ENCODE data around the gene PSMD4.
"Not testable (repeated sequence)": the region's sequence is repeated elsewhere in the genome, so short reads cannot be mapped to it uniquely, and the experiment has no call there.

PSMD4 gene

GRCh38 chr1:151254217-151255213, at the start of gene PSMD4:
PSMD4 (plus strand) TSS chr1:151254734; CDS start chr1:151254783, 49 bp downstream.
- DNase-seq, result peak; percentile 52 to 96 (median 89)

GRCh38 chr1:151205381-151205965, 49.1 kb upstream of the PSMD4 start:
- not testable (repeated sequence) for DNase-seq

- no peak for DNase-seq
Measured at GRCh38 chr1:151210830-151211229, 43.7 kb upstream of the PSMD4 start.

GRCh38 chr1:151211972-151212705, 42.4 kb upstream of the PSMD4 start:
- DNase-seq, result no peak

- DNase-seq, result no peak
Measured at GRCh38 chr1:151213560-151213959, 41.0 kb upstream of the PSMD4 start.

- DNase-seq, result no peak
Measured at GRCh38 chr1:151221616-151222015, 32.9 kb upstream of the PSMD4 start.

GRCh38 chr1:151222130-151222529, 32.4 kb upstream of the PSMD4 start:
- DNase-seq, result no peak

GRCh38 chr1:151235235-151235634, 19.3 kb upstream of the PSMD4 start:
- no peak for DNase-seq

- peak in 1 of 56 donors; percentile 13 for DNase-seq
Measured at GRCh38 chr1:151237678-151238466, 16.7 kb upstream of the PSMD4 start.

- peak in 3 of 56 donors; percentile 1 to 8 (median 1) for DNase-seq
Measured at GRCh38 chr1:151238467-151238739, 16.1 kb upstream of the PSMD4 start.

- no peak for DNase-seq
Measured at GRCh38 chr1:151242442-151242841, 12.1 kb upstream of the PSMD4 start.

- no peak for DNase-seq
Measured at GRCh38 chr1:151243683-151244216, 10.8 kb upstream of the PSMD4 start.

GRCh38 chr1:151246786-151247185, 7.7 kb upstream of the PSMD4 start:
- DNase-seq, result no peak

GRCh38 chr1:151251656-151252470, 2.7 kb upstream of the PSMD4 start:
- DNase-seq, result peak in 33 of 56 donors; percentile 1 to 84 (median 34)

GRCh38 chr1:151255381-151255780, 847 bp downstream of the PSMD4 start:
- DNase-seq, result no peak

- DNase-seq, result no peak
Measured at GRCh38 chr1:151259351-151259750, 4.8 kb downstream of the PSMD4 start.

GRCh38 chr1:151265446-151266236, 11.1 kb downstream of the PSMD4 start:
- no peak for DNase-seq

GRCh38 chr1:151266315-151266714, 11.8 kb downstream of the PSMD4 start:
- no peak for DNase-seq

- DNase-seq, result no peak
Measured at GRCh38 chr1:151266821-151267220, 12.3 kb downstream of the PSMD4 start.

Measured in amygdala (tissue), 56 donors.